GM06990 (cell line): ENCODE measurements around the gene RTN4RL1.

Experiments
- DNase-seq: peaks from one replicate; pipeline ENCODE4 v3.0.0-alpha.2; 2011; ENCODE audit not compliant: insufficient read length; ENCODE audit errors: extremely low read depth
- H3K27me3 ChIP-seq: replicated peaks from 2 replicates; pipeline ENCODE4 v1.6.0; 2011; ENCODE audit warnings: low read length; ENCODE audit not compliant: control insufficient read depth, insufficient read depth
- H3K36me3 ChIP-seq: 2 replicates; pipeline ENCODE4 v1.5.1; 2011; ENCODE audit warnings: low read length; ENCODE audit not compliant: control insufficient read depth, insufficient read depth
- H3K4me3 ChIP-seq: replicated peaks from 2 replicates; pipeline ENCODE4 v1.5.1; 2011; ENCODE audit warnings: low read depth, mild to moderate bottlenecking, control low read depth, low read length
- TF ChIP-seq, protein P1 (sequence below): IDR thresholded peaks from 2 replicates; pipeline ENCODE4 v1.5.1; 2011; ENCODE audit warnings: low read length, control low read depth, mild to moderate bottlenecking, inconsistent platforms; ENCODE audit not compliant: insufficient read depth, poor library complexity, severe bottlenecking

Gene RTN4RL1

DNA sequence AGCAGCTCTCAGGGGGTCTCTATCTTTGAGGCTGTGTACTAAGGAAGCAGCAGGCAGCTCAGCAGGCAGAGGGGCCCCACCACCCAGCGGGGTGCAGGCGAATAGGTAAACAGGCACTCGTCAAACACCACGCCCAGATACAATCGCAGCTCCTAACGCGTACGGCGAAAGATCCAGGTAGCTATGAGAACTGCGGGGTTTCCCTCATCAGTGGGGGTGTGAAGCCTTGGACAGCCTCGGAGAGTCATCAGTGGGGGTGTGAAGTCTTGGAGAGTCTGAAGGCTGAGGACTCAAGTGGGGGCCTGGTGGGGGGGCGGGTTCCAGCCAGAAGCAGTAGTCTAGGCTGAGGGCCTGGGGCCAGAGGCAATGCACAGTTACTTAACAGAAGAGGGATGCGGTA, 69.0 kb downstream of the RTN4RL1 start:
- Histone ChIP-seq H3K4me3 (no peak overlapping the region), H3K36me3 (no peaks in the 10 kb centered on the region), H3K27me3 (no peaks in the 10 kb centered on the region)
- TF ChIP-seq, protein P1, sequence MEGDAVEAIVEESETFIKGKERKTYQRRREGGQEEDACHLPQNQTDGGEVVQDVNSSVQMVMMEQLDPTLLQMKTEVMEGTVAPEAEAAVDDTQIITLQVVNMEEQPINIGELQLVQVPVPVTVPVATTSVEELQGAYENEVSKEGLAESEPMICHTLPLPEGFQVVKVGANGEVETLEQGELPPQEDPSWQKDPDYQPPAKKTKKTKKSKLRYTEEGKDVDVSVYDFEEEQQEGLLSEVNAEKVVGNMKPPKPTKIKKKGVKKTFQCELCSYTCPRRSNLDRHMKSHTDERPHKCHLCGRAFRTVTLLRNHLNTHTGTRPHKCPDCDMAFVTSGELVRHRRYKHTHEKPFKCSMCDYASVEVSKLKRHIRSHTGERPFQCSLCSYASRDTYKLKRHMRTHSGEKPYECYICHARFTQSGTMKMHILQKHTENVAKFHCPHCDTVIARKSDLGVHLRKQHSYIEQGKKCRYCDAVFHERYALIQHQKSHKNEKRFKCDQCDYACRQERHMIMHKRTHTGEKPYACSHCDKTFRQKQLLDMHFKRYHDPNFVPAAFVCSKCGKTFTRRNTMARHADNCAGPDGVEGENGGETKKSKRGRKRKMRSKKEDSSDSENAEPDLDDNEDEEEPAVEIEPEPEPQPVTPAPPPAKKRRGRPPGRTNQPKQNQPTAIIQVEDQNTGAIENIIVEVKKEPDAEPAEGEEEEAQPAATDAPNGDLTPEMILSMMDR = no peak
- DNase-seq = no peak

DNA sequence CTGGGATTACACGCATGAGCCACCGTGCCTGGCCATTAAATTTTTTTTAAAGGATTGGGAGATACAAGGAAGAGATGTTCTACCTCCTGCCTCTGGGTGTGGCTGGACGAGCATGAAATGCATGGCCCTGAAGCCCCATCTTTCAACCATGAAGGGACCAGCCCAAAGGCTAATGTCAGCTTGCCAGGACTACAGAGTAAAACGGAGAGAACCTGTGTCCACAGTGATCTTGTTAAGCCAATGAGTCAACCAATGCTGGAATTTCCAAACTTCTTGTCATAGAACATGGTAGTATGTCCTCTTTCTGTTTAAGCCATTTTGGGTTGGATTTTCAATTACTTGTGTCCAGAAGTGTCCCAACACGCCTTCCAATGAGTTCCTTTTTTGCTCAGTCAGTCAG, 71.3 kb downstream of the RTN4RL1 start:
- Histone ChIP-seq H3K4me3 (no peak overlapping the region), H3K27me3 (no peaks in the 10 kb centered on the region), H3K36me3 (no peaks in the 10 kb centered on the region)
- DNase-seq = no peak
- TF ChIP-seq, protein P1 = no peak

DNA sequence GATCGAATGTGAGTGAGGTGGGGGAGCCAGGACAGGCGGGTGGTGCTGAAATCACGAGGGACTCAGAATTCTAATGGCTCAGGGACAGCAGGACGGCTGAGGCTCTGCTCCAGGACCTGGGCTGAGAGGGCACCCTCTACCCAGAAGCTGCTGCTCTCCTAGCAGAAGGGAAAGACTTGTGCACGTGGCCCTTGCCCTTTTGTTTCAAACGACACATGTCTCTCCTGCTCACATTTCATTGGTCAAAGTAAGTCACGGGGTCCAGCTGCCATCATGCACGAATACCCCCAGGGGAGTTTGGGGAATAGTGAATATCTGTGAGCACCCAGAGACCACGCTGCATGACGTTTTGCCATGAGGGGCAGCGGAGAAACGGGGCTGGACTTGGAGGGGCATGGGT, 73.2 kb downstream of the RTN4RL1 start:
- TF ChIP-seq, protein P1 = no peak
- no peaks in the 10 kb centered on the region for H3K27me3 ChIP-seq
- DNase-seq = no peak
- H3K4me3 ChIP-seq = no peak overlapping the region
- no peaks in the 10 kb centered on the region for H3K36me3 ChIP-seq

DNA sequence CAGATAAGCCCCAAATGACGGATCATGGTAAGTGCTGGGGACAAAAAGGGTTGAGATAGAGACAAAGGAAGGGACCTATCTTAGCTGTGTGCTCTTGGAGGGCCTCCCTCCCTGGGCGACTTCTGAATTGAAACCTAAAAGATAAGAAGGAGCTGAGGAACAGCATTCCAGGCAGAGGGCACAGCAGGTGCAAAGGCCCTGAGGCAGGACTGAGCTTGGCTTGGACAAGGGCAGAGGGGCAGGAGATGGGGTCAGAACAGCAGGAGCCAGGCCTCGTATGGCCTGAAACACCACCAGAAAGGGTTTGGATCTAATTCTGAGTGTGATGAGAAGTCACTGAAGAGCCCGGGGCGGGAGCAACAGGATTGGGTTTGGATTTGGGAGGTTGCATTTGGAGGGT, 75.4 kb downstream of the RTN4RL1 start:
- no peaks in the 10 kb centered on the region for H3K36me3 ChIP-seq
- TF ChIP-seq, protein P1 = no peak
- no peak overlapping the region for H3K4me3 ChIP-seq
- H3K27me3 ChIP-seq = no peaks in the 10 kb centered on the region; the same call in 1 of the 2 replicates
- DNase-seq = no peak

DNA sequence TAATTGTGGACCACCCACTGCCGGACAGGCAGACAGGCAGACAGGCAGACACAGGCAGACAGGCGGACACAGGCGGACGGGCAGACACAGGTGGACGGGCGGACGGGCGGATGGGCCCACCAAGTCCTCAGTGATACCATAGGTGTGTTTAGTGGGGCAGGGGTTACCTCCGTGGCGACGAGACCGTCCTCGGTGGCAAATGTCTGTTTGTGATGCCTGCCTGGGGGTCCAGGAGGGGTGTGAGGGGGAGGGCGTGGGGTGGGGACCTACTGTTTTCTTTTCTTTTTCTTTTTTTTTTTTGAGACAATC, 76.7 kb downstream of the RTN4RL1 start:
- Histone ChIP-seq H3K4me3 (no peak overlapping the region), H3K27me3 (no peaks in the 10 kb centered on the region; the same call in 1 of the 2 replicates), H3K36me3 (no peaks in the 10 kb centered on the region)
- DNase-seq = no peak
- TF ChIP-seq, protein P1 = no peak
